Superior temporal gyrus (tissue), 1 donor: ENCODE measurements around the gene ADAMTS19.
"Not testable (repeated sequence)": the region's sequence is repeated elsewhere in the genome, so short reads cannot be mapped to it uniquely, and the experiment has no call there.

Experiments
- DNase-seq: peaks from one replicate; pipeline ENCODE4 v3.0.0-alpha.2; 2016; ENCODE audit errors: extremely low spot score

The ADAMTS19 gene, protein sequence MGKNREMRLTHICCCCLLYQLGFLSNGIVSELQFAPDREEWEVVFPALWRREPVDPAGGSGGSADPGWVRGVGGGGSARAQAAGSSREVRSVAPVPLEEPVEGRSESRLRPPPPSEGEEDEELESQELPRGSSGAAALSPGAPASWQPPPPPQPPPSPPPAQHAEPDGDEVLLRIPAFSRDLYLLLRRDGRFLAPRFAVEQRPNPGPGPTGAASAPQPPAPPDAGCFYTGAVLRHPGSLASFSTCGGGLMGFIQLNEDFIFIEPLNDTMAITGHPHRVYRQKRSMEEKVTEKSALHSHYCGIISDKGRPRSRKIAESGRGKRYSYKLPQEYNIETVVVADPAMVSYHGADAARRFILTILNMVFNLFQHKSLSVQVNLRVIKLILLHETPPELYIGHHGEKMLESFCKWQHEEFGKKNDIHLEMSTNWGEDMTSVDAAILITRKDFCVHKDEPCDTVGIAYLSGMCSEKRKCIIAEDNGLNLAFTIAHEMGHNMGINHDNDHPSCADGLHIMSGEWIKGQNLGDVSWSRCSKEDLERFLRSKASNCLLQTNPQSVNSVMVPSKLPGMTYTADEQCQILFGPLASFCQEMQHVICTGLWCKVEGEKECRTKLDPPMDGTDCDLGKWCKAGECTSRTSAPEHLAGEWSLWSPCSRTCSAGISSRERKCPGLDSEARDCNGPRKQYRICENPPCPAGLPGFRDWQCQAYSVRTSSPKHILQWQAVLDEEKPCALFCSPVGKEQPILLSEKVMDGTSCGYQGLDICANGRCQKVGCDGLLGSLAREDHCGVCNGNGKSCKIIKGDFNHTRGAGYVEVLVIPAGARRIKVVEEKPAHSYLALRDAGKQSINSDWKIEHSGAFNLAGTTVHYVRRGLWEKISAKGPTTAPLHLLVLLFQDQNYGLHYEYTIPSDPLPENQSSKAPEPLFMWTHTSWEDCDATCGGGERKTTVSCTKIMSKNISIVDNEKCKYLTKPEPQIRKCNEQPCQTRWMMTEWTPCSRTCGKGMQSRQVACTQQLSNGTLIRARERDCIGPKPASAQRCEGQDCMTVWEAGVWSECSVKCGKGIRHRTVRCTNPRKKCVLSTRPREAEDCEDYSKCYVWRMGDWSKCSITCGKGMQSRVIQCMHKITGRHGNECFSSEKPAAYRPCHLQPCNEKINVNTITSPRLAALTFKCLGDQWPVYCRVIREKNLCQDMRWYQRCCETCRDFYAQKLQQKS

DNA sequence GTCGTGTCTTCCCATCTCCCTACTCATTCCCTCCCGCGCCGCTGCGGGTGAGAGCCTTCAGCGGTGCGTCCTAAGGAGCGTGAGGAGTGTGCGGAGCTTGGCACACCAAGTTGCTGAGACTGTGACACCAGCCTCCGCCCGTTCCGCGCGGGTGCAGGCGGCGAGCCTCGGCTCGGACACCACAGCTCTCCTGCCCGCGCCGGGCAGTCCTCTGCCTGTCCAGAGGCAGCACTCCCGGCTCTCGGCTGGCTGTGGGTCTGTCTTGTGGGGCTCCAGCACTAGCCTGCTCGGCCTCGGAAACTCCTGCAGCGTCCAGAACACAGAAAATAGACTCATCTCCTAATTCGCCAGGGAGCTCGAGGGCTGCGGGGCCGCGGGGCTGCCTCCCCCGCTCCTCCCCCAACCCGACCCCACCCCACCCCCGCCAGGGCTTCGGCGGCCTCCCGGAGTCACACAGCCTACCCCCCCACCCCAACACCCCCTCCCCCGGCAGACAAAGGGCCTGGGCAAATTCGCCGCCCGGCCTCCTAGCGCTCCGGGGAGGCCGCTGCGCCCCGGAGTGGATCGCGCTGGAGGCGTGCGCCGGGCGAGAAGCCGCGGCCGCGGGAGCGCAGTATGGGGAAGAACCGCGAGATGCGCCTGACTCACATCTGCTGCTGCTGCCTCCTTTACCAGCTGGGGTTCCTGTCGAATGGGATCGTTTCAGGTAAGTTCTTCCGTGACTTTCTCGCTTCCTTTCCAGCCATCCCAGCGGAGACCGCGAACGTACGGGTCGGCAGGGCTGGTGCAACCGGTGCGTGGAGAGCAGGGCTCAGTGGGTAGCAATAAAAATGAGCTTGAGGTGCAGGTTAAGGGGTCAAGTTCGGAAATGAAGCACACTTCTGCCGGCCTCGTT is at the start of gene ADAMTS19:
TSS of gene ADAMTS19 (plus strand) at position 522 of the 895 bp plus-strand sequence. CDS start at position 616, 94 bp downstream.
- no peak for DNase-seq

- no peak for DNase-seq
These were observed 49.6 kb upstream of the ADAMTS19 start for GRCh38 chr5:129410488-129410887.

DNA sequence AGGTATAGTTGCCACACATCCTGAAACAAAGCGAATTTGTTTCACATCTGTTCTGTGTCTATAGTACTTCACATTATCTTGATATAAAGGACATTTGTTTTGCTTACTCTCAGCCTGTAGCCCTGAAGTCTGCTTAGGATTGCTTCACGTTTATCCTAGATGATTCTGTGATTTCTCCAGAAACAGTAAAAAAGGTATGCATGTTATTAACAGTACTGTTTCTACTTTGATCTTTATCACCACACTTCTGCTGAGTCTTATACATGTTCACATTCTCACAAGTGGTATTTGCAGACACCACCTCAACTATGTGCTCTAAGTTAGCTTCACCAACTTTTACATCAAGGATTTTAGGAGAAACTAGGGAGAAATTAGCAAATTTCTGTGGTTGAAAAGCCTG is 47.4 kb upstream of the ADAMTS19 start:
- DNase-seq, result no peak

DNA sequence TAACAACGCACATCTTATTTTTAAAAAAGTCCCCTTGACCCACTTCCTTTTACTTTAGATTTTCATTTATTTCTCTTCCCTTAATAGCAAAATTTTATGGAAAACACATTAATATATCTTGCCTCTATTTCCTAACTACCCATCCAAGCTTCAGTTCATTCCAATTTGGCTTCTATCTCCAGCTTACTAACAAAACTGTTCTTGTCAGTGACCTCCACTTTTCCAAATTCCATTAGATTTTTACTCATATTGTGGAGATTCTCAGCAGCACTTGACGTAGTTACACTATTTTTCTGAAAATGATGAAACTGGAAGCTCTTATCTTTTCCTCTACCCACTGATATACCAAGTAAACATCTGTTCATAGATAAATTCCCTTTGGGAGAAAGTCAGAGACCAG is 46.5 kb upstream of the ADAMTS19 start:
- DNase-seq, result no peak

DNA sequence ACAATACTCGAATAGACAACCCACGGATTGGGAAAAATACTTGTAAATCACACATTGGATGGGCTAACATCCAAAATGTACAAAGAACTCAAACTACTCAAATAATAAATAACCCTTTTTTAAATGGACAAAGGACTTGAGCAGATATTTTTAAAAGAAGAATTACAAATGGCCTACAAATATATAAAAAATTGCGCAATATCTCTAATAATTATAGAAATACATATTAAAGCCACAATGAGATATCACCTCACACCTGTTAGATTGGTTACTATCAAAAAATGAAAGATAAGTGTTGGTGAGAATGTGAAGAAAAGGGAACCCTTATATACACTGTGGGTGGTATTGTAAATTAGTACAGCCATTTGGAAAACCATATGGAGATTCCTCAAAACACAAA is 40.8 kb upstream of the ADAMTS19 start:
- DNase-seq, result no peak

DNA sequence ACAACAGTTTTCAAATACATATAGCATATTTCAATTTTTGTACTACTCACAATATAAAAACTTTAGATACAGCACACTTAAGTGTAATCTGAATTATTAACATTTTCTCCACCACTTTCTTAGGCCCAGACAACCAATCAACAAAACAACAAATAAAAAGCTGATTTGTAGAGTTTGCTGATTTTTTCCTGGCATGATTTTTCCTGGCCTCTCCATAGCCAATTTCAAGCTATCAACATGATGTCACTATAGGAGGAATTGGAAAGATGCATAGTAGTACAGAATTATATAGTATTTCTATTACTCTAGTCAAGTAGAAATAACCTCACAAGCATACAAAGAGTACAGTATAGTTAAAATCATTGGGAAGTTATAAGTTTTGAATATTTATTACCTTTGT is 35.1 kb upstream of the ADAMTS19 start:
- no peak for DNase-seq

GRCh38 chr5:129426071-129426470 is 34.0 kb upstream of the ADAMTS19 start:
- DNase-seq, result no peak

DNA sequence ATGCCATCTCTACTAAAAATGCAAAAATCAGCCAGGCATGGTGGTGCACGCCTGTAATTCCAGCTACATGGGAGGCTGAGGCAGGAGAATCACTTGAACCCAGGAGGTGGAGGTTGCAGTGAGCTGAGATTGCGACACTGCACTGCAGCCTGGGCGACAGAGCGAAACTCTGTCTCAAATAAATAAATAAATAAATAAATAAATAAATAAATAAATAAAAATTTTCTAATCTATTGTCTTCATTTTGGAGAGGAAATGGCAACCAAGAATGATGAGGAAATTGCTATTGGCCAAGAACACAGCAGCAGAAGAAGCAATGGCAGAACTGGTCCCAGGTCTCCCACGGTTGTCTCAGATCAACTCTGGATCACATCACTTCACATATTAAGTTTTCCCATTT is 31.5 kb upstream of the ADAMTS19 start:
- not testable (repeated sequence) for DNase-seq

- no peak for DNase-seq
These were observed 28.7 kb upstream of the ADAMTS19 start for GRCh38 chr5:129431406-129431805.

GRCh38 chr5:129438322-129438721 is 21.8 kb upstream of the ADAMTS19 start:
- no peak for DNase-seq

DNA sequence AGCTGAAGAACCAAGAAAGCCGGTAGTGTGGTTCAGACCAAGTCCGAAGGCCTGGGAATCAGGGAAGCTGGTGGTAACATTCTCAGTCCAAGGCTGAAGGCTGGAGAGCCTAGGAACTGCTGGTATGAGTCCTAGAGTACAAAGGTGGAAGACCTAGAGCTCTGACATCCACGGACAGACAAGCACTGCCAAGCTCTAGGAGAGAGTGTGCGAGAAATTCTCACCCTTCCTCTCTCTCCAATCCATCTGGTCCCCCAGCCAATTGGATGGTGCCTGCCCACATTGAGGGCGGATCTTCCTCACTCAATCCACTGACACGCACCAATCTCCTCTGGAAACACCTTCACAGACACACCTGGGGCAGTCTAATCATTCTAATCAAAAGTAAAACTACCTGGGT is 19.7 kb upstream of the ADAMTS19 start:
- DNase-seq, result no peak

- DNase-seq, result peak; percentile 20
These were observed 19.0 kb upstream of the ADAMTS19 start for GRCh38 chr5:129441096-129441495.

DNA sequence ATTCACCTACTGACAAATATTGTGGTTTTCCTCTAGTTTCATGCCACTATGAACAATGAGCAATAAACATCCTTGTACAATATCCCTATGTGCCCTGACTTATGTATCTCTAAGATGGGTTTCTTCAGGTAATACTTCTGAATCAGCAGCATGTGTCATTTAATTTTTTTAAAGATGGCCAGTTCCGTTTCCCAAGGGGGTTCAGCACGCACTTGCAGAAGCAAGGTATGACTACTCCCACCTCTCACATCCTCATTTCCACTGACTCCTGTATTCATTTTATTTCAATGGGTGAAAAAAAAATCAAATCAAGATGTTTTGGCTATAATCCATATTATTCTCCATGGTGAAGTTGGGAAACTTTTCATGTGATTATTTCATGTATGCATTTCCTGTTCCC is 14.7 kb upstream of the ADAMTS19 start:
- DNase-seq, result no peak

- no peak for DNase-seq
These were observed 12.1 kb upstream of the ADAMTS19 start for GRCh38 chr5:129447968-129448367.

DNA sequence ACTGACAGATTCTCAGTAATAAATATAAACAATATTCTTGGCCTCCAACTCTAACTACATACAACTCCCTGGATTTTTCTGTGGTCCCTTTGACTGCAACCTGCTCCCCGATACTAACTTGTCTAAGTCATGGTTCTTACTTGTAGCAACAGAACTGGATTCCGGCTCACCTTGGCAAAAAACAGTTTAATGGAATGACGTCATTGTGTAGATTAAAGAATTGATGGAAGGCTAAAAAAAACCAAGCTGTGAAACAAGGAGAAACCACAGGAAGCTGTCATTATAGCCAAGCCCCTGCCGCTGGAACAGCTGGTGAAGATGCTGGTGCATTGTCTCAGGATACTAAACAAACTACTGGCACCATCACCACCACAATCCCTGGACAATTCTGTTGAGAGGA is 11.4 kb upstream of the ADAMTS19 start:
- DNase-seq, result no peak

- DNase-seq, result no peak
These were observed 5.6 kb upstream of the ADAMTS19 start for GRCh38 chr5:129454461-129454860.

DNA sequence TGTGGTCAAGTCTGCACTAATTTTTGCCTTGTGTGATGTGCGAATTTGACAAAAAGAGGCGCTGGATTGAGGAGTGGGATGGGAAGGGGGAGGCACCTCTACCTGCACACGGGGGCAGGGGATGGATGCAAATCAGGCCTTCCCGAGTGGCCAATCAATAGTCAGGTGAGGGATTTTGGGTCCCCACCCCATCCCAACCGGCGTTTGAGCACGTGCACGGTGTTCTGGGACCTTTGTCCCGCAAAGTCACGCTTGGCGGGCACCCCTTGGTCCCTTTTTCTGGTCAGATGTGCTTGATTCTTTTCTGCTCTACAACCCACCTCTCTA is 685 bp upstream of the ADAMTS19 start:
- no peak for DNase-seq

DNA sequence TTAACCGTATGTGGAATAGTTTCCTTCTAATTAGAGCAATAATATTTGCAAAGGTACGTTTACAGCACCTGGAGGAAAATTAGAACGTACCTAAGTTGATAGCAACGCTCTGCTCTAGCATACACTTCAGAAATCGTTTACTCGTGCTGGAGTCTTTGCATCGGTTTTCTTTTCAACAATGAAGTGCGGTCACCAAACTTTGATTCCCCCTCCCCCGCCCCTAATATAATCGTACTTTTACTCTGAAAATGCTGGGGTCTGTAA is 506 bp downstream of the ADAMTS19 start:
- no peak for DNase-seq

DNA sequence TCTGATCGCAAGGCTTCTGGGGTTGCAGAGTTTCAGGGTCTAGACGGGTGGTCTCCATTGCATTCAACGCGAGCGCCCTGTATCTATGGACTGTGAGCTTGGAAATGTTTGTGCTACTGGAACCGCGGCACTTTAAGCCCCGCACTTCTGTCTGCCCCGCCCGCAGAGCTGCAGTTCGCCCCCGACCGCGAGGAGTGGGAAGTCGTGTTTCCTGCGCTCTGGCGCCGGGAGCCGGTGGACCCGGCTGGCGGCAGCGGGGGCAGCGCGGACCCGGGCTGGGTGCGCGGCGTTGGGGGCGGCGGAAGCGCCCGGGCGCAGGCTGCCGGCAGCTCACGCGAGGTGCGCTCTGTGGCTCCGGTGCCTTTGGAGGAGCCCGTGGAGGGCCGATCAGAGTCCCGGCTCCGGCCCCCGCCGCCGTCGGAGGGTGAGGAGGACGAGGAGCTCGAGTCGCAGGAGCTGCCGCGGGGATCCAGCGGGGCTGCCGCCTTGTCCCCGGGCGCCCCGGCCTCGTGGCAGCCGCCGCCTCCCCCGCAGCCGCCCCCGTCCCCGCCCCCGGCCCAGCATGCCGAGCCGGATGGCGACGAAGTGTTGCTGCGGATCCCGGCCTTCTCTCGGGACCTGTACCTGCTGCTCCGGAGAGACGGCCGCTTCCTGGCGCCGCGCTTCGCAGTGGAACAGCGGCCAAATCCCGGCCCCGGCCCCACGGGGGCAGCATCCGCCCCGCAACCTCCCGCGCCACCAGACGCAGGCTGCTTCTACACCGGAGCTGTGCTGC is 1.0 kb downstream of the ADAMTS19 start:
- DNase-seq, result no peak

- DNase-seq, result no peak
These were observed 1.7 kb downstream of the ADAMTS19 start for GRCh38 chr5:129461711-129462332.
